Middle frontal gyrus (tissue), 1 donor: ENCODE measurements around the gene ATPAF2.

ENCODE experiments used
- DNase-seq: peaks from one replicate; pipeline ENCODE4 v3.0.0-alpha.2; 2015; ENCODE audit warnings: low spot score; ENCODE audit errors: extremely low spot score

The ATPAF2 gene

DNA sequence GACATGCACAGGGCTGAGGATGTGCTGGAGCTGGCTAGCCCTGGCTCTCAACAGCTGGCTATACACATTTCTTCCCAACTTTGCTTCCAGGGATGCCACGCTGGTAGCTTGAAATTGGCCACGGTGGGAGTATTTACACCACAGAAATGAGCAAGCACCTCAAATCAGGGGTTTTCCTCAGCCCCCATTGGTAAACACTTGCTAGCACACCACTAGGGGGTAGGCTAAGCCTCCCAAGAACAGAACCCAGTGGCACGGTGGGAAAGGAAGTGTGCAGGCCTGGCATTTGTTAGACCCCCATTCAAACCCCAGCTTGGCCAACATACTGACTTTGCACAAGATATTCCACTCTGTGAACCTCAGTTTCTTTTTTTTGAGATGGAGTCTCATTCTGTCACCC is 53.4 kb downstream of the ATPAF2 start:
- no peak for DNase-seq

DNA sequence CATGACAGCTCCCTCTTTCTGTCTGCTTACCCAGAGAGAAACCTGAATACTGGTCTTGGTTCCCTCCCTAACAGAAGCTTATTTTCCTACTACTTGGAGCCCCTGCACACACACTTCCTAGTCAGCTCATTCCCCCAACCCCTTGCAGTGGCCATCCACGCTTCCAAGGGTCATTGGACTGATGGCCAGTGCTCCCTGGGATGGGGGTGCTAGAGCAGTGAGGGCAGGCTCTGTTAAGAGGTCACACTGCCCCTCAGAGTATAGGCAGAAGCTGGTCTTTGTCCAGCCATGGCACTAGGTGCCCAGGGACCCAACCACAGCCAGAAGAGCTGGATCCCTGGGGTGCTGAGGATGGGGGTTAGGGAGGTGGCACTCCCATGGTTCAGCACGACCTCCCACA is 53.8 kb downstream of the ATPAF2 start:
- DNase-seq, result no peak

DNA sequence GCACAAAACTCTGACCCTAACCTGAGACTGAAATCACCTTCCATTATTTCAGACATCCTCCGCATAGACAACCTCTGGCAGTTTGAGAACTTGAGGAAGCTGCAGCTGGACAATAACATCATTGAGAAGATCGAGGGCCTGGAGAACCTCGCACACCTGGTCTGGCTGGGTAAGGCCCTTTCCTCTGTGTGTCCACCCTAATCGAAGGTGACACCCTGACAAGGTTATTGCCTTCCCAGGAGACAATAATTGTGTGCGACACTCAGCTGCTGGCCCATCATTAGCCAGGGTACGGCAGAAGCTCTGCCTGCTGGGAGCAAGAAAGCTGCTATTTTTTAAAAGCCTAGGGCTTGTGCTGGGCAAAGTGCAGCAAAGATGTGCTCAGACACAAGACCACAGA is 55.2 kb downstream of the ATPAF2 start:
- no peak for DNase-seq

DNA sequence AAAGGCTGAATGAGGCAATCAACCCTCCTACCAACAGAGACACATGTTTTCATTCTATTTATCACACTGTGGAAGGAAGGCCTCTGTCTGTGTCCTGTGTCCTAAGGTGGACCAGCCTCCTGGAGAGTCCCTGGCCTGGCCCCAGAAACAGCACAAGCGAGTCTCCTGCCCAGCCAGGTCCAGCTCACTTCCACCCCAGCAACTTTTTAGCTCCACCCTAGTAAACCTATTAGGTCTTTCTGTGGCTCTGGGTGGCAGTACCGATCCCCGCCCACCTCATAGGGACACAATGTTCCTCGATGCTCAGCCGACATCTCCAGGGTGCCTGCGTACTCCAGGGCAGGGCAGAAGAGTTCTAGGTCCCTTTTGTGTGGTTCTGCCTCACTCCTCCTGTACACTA is 55.6 kb downstream of the ATPAF2 start:
- no peak for DNase-seq

DNA sequence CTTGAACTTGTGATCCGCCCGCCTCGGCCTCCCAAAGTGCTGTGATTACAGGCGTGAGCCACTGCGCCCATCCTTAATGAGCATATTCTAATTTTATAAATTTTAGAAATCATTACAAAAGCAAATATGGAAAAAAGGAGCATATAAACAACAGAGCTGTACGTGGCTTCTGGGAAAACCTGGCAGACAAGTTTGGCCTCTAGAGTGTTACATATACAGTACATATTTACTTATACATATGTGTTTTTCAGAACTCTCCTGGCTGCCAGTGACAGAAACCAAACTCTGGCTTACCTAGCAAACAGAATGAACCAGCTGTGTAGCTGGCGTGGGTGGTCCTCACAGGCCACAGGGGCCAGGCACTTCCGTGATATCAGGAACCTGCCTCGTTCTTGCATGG is 56.2 kb downstream of the ATPAF2 start:
- no peak for DNase-seq

DNA sequence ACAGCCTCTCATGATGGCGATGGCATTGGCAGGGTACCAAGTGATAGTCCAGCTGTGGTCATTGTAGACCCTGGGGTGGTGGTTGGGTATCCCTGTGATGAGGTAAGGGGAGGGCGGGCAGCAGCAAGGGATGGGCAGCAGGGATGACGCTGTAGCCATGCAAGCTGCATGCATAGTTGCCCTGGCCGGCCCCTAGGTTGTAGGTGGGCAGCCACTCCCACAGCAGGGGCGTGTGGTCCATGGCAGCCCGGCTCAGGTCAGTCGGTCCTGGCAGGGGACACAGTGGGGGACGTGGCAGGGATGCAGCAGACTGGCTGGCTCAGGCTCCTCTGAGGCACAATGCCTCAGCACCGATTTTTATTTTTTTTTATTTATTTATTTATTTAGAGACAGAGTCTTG is 57.6 kb downstream of the ATPAF2 start:
- no peak for DNase-seq

DNA sequence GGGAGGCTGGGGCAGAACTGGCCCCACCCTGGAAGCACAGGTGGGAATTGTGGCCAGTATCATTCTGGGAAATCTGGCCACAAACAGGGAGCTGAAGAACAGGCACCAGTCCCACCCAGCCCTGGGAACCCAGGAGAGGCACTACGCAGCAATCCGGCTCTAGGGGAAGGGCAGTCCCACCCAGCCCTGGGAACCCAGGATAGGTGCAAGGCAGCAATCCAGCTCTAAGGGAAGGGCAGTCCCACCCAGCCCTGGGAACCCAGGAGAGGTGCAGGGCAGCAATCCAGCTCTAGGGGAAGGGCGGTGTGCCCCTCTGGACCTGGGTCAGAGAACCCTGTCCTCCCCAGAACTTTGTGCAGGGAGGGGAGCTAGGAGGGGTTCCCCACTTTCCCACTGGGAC is 59.2 kb downstream of the ATPAF2 start:
- no peak for DNase-seq

DNA sequence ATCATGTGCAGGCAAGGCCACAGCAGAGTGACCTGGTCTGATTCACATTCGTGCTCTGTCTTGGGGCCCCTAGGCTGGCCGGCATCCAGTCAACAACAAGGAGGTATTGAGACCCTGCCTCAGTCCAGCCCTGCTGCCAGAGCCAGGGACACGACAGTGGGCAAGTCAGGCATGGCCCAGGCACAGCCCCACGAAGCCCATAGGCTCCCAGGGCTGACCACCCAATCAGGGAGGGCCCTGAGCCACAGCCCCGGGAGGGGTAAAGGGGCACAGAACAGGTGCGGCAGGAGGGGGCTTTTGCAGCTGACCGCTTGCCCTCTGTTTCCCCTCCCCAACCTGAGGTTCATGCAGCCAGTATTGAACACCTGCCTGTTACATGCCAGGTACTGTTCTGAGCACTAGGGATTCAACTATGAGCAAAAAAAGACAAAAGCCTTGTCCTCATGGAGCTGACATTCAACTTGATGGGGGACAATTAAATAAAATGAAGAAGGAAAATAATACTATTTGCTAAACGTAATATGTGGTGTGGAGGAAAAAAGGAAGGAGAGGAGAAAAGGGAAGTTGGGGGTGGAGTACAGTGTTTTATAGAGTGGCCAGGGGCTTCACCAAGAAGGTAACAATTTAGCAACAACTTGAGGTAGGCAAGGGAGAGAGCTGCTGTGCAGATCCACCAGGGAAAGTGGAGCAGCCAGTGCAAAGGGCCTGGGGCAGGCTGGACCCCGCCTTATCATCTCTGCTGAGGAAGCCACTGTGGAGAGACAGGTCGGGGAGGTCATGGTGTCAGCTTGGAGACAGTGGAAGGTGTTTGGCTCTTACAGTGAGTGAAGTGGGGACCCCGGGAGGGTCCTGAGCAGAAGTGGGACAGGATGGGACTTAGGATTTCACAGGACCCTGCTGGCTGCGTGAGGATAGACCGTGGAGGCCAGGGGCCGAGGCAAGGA is 60.2 kb downstream of the ATPAF2 start:
- DNase-seq, result no peak

DNA sequence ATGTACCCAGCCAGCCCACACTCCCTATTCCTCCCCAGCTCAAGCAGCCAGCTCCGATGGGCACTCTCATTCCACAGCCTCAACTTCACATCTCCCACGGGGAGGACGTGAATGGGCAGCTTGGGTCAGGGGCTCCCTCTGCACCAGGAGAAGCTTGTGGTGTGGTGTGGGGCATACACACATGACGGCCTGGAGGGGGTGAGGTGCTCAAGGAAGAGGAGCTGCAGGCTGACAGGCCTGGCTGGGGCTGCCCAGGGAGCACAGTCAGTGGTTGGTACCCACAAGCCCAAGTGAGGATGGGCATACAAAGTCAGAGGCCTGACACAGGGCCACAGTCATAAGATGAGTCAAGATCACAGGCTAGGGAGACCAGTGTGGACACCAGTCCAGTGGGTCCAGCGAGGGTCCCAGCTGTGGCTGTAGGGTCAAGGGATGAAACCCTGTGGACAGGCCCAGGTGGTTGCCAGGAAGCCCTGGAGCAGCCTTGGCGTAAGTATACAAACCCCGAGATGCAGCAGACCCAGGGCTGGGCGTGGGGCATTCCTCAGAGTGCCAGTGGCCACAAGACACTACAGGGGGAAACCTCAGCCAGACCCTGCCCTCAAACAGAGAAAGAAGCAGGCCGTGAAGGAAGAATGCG is 61.9 kb downstream of the ATPAF2 start:
- no peak for DNase-seq

DNA sequence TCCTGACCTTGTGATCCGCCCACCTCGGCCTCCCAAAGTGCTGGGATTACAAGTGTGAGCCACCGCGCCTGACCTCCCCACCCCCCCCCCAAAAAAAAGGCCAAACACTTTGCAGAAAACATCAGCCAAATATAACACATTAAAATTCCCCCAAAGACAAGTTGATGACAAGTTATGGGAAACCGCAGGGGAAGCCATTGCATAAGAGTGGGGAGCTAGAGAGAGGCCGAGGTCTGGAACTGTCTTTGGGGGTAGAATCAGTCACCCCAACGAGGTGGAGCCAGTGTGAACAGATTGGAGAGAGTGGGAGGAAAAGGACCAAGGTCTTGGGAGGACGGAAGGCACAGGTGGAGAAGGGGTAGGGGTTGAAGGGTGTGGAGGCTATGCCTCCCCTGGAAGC is 63.5 kb downstream of the ATPAF2 start:
- no peak for DNase-seq

DNA sequence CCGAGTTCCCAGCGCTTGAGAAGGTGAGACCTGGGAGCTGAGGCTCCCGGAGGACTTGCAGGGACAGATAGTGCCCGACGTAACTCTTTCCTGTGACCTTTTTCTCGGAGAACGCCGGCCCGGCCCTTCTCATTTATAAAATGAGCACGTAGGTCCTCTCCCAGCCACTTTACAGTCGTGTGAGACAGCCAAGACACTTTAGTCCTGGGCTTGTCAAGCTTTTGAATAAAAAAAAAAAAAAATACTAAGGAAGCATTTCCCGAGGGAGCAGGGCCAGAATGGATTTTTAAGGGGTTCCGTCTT is 66.1 kb downstream of the ATPAF2 start:
- no peak for DNase-seq

DNA sequence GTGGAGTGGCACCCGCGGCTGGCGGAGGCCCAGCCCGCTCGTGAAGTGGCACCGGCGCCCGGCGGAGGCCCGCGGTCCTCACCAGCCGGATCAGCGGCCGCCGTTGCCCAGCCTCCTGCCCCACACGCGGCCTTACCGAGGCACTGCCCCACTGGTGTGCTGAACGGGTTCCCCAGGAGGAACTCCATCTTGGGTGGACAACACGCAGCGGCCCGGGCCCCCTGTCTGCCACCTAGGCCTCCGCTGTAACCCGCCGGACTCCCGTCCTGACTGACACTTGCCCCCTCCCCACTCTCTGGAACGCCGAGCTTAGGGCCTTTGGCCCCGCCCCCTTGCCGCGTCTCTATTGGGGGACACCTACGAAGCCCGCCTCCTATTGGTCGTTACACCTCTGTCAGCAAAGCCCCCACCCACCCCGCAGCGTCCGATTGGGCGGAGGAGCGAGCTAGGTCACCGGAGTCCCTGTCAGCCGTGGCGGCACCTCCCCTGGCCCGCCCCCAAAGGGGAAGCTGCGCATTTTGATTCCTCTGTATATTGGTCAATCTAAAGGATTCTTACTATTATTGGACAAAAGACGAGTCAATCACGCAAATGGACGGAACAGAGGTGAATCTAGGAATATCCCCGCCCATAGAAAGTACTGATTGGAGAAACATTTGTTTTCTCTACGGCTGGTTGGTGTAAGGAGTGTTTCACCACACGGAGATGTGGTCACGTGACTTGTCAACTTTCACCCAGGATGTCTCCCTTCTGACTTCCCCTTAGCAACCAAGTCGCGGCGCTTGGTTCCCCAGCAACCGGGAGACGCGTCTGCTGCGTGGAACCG is 66.6 kb downstream of the ATPAF2 start, which contains the start of the genes DRC3 and TOM1L2:
Gene DRC3, plus strand, starts transcription at position 737 of the 826 bp plus-strand sequence. CDS start 4,737 bp downstream, outside the sequence.
Gene TOM1L2, minus strand, starts transcription at position 275 of the 826 bp plus-strand sequence. Its CDS starts 87 bp downstream, at position 188.
- peak; percentile 100 for DNase-seq

DNA sequence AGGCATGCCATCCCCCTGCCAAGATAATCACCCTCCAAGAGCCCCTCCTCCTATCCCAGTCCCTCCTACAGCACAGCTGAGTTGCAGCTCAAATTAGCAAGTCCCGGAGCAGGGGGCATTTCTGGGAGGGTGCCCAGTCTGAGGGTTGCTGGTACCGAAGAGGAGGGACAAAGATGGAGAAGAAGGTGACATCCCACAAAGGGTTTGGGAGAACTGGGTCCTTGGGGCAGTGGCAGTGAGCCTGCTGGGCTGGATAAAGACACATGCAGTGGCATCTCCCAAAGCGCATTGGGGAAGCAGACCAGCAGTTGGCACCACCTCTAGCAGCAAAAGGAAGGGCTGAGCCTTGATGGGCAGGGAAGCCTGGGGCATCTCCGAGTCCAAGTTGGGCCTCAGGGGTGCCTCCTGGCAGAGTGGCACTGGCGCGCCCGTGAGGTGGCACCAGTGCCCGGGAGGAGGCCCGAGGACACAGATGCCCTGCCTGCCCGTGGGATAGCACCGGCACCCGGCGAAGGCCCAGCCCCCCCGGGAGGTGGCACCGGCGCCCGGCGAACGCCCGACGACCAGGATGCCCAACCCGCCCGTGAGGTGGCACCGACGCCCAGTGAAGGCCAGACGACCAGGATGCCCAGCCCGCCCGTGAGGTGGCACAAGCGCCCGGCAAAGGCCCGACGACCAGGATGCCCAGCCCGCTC is 67.4 kb downstream of the ATPAF2 start:
- DNase-seq, result no peak

DNA sequence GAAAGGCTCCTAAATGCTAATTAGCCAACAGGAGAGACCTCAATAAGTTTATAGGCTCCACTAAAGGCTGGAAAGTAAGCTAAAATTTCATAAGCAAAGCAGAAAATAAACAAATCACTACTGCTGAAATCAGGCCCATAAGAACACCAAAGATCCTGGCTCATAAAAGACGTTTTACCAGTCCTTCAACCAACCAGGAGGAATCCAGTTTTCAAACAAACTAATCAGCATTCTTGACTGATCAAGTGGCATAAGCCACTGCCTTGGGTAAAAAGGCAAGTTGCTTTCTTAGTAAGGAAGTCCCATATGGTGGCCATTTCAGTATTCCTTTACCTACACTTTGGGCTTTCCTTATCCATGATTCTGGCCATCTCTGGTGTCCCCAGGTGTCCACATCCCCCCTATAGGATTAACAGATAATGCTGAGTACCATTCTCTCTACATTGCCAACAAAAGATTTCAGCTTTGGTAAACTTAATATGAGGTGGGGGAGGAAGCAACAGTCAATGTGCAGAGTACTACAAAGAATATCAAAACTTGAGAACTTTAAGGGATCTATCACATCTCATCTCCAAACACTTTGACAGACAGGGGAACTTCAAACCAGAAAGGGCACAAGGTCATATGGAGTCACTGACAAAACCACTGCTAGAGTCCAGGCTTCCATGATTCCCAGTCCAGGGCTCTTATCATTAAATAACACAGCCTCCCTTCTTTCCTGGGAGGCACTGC is 68.1 kb downstream of the ATPAF2 start:
- DNase-seq, result no peak
